Fibroblast of lung (primary cell): ENCODE results near the gene SALL1. TPM values are rescaled to one million over a fixed set of nuclear protein-coding genes. Genes with fewer than 3 reads are reported as not detected.

ENCODE experiments used
- DNase-seq, 2 donors: peaks; one replicate each; pipeline versions ENCODE4 v3.0.0 to v3.0.0-alpha.2; 2010; ENCODE audit warnings: low read depth in 2 of 2
- H2AFZ ChIP-seq: 2 replicates; pipeline ENCODE4 v1.5.1; 2012; ENCODE audit warnings: low read length, control low read depth, inconsistent platforms
- H3K27ac ChIP-seq: 2 replicates; pipeline ENCODE4 v1.5.1; 2011; ENCODE audit warnings: low read length, control low read depth; ENCODE audit not compliant: insufficient read depth
- H3K27me3 ChIP-seq: 2 replicates; pipeline ENCODE4 v1.5.1; 2011; ENCODE audit warnings: mild to moderate bottlenecking, low read length; ENCODE audit not compliant: control insufficient read depth, insufficient read depth
- H3K36me3 ChIP-seq: 2 replicates; pipeline ENCODE4 v1.5.1; 2011; ENCODE audit warnings: low read length; ENCODE audit not compliant: control insufficient read depth, insufficient read depth
- H3K4me1 ChIP-seq: 2 replicates; pipeline ENCODE4 v1.5.1; 2011; ENCODE audit warnings: low read length; ENCODE audit not compliant: control insufficient read depth, insufficient read depth; ENCODE audit errors: extremely low read depth
- H3K4me2 ChIP-seq: 2 replicates; pipeline ENCODE4 v1.5.1; 2011; ENCODE audit warnings: low read length, control low read depth; ENCODE audit not compliant: insufficient read depth; ENCODE audit errors: extremely low read depth
- H3K4me3 ChIP-seq, 4 experiments: fragments of 200-600 bp in 1 of 4; sonication (generic) in 1 of 4; replicated peaks in 1 of 4; 2 replicates each; pipeline ENCODE4 v1.5.1; 2011 to 2016; ENCODE audit warnings: low read length in 4 of 4, low read depth in 3 of 4, mild to moderate bottlenecking in 3 of 4, control low read depth in 2 of 4, inconsistent platforms in 1 of 4, mixed read lengths in 1 of 4; ENCODE audit not compliant: insufficient read depth in 1 of 4; ENCODE audit errors: control extremely low read depth in 1 of 4
- H3K79me2 ChIP-seq: 2 replicates; pipeline ENCODE4 v1.5.1; 2012; ENCODE audit warnings: mild to moderate bottlenecking, low read length, inconsistent platforms; ENCODE audit not compliant: control insufficient read depth, insufficient read depth
- H3K9ac ChIP-seq: 2 replicates; pipeline ENCODE4 v1.5.1; 2011; ENCODE audit warnings: mild to moderate bottlenecking, low read length, control low read depth; ENCODE audit not compliant: insufficient read depth
- H3K9me3 ChIP-seq: 2 replicates; pipeline ENCODE4 v1.5.1; 2012; ENCODE audit warnings: low read depth, low read length; ENCODE audit not compliant: control insufficient read depth, insufficient read depth
- H4K20me1 ChIP-seq: 2 replicates; pipeline ENCODE4 v1.5.1; 2011; ENCODE audit warnings: low read length; ENCODE audit not compliant: control insufficient read depth, insufficient read depth; ENCODE audit errors: extremely low read depth
- EZH2 ChIP-seq: IDR thresholded peaks from 2 replicates; pipeline ENCODE4 v1.5.1; 2012; ENCODE audit warnings: low read length, control low read depth, mild to moderate bottlenecking; ENCODE audit errors: missing control alignments
- polyA plus RNA-seq, 2 donors: library from polyadenylated mRNA; depleted of rRNA in 1 of 2; stranded (reverse) in 1 of 2; unstranded in 1 of 2; fragments of >200 nt; gene quantifications; 2 replicates each; pipeline ENCODE4 v1.2.1, GENCODE V29; 2011 to 2012; ENCODE audit warnings: missing spikeins in 1 of 2
- total RNA-seq: library from RNA; depleted of rRNA; stranded (reverse); fragments of >200 nt; gene quantifications from 2 replicates; pipeline ENCODE4 v1.2.1, GENCODE V29; 2014
- TF ChIP-seq, protein P1 (sequence below), 2 donors: IDR thresholded peaks in 1 of 2; conservative IDR thresholded peaks in 1 of 2; 1 replicate in 1 of 2; 2 replicates in 1 of 2; pipeline ENCODE4 v1.5.1; 2011 to 2012; ENCODE audit warnings: low read length in 2 of 2, control low read depth in 1 of 2, inconsistent platforms in 1 of 2, low read depth in 1 of 2, mild to moderate bottlenecking in 1 of 2

Gene SALL1
- total and polyA plus RNA-seq, 2 donors (not counting 1 experiment from before 2014, with no cell fraction given) = 0.10 to 0.17 TPM

DNA sequence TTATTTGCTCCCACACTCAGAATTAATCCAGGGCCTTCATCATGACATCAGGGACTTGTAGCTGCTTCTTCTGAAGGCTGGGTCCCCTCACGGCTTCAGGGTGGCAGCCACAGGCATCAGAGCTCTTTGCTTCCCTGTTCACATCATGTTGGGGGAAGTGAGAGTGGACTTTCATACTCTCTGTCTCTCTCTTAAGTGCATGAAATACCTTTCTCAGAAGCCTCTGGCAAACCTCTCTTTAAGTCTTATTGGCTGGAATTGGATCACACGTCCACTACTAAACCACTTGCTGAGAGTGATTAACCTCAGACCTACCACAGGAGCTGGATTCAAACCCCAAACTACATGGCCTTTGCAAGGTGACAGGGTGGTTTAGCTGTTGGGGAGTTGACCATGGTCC, 17.7 kb upstream of the SALL1 start:
- H3K27ac ChIP-seq = no peak overlapping the region
- no peaks in the 10 kb centered on the region for H3K27me3 ChIP-seq
- H2AFZ ChIP-seq = no peak overlapping the region
- TF ChIP-seq, protein P1, sequence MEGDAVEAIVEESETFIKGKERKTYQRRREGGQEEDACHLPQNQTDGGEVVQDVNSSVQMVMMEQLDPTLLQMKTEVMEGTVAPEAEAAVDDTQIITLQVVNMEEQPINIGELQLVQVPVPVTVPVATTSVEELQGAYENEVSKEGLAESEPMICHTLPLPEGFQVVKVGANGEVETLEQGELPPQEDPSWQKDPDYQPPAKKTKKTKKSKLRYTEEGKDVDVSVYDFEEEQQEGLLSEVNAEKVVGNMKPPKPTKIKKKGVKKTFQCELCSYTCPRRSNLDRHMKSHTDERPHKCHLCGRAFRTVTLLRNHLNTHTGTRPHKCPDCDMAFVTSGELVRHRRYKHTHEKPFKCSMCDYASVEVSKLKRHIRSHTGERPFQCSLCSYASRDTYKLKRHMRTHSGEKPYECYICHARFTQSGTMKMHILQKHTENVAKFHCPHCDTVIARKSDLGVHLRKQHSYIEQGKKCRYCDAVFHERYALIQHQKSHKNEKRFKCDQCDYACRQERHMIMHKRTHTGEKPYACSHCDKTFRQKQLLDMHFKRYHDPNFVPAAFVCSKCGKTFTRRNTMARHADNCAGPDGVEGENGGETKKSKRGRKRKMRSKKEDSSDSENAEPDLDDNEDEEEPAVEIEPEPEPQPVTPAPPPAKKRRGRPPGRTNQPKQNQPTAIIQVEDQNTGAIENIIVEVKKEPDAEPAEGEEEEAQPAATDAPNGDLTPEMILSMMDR (conservative IDR thresholded peaks at IDR 0.05 in 1 of 2, IDR thresholded peaks at IDR 0.05 in 1 of 2; ENCODE audit: low read depth in 1 of 2, low read length in 2 of 2) = no peak
- no peak for TF ChIP-seq EZH2
- no peak for DNase-seq
- H3K36me3 ChIP-seq = no peaks in the 10 kb centered on the region
- H3K4me3 ChIP-seq = no peak overlapping the region
- H3K9me3 ChIP-seq = no peaks in the 10 kb centered on the region
- H3K4me2 ChIP-seq = no peak overlapping the region
- no peak overlapping the region for H3K9ac ChIP-seq
- no peaks in the 10 kb centered on the region for H4K20me1 ChIP-seq
- H3K4me1 ChIP-seq = no peaks in the 10 kb centered on the region
- no peaks in the 10 kb centered on the region for H3K79me2 ChIP-seq

GRCh38 chr16:51167170-51167895, 16.3 kb upstream of the SALL1 start:
- Histone ChIP-seq H3K9ac (no peak overlapping the region), H4K20me1 (no peaks in the 10 kb centered on the region), H3K4me3 (no peak overlapping the region)

GRCh38 chr16:51166541-51166940, 15.5 kb upstream of the SALL1 start:
- Histone ChIP-seq H3K27me3 (no peaks in the 10 kb centered on the region), H4K20me1 (no peaks in the 10 kb centered on the region), H3K4me1 (no peaks in the 10 kb centered on the region), H3K36me3 (no peaks in the 10 kb centered on the region), H3K27ac (no peak overlapping the region), H3K4me3 (no peak overlapping the region), H3K79me2 (no peaks in the 10 kb centered on the region), H3K9ac (no peak overlapping the region), H3K9me3 (no peaks in the 10 kb centered on the region), H2AFZ (no peak overlapping the region), H3K4me2 (no peak overlapping the region)
- TF ChIP-seq EZH2 = no peak
- TF ChIP-seq, protein P1 (conservative IDR thresholded peaks at IDR 0.05 in 1 of 2, IDR thresholded peaks at IDR 0.05 in 1 of 2; ENCODE audit: low read depth in 1 of 2, low read length in 2 of 2) = no peak
- no peak for DNase-seq

More at GRCh38 chr16:51167170-51167895, 16.3 kb upstream of the SALL1 start:
- no peak overlapping the region for H3K4me2 ChIP-seq
- H3K4me1 ChIP-seq = no peaks in the 10 kb centered on the region
- H3K27ac ChIP-seq = no peak overlapping the region
- no peaks in the 10 kb centered on the region for H3K27me3 ChIP-seq
- no peak for DNase-seq
- H2AFZ ChIP-seq = no peak overlapping the region
- H3K79me2 ChIP-seq = no peaks in the 10 kb centered on the region
- no peaks in the 10 kb centered on the region for H3K9me3 ChIP-seq
- H3K36me3 ChIP-seq = no peaks in the 10 kb centered on the region
- TF ChIP-seq EZH2 = no peak
- TF ChIP-seq, protein P1 (conservative IDR thresholded peaks at IDR 0.05 in 1 of 2, IDR thresholded peaks at IDR 0.05 in 1 of 2; ENCODE audit: low read depth in 1 of 2, low read length in 2 of 2) = no peak
